HPDE6-E6E7 (cell line): ENCODE results near the gene KLHL3.

ENCODE experiments used
- DNase-seq: peaks from one replicate; pipeline ENCODE4 v3.0.0; 2011; ENCODE audit warnings: missing footprints; ENCODE audit errors: extremely low spot score

KLHL3 gene

DNA sequence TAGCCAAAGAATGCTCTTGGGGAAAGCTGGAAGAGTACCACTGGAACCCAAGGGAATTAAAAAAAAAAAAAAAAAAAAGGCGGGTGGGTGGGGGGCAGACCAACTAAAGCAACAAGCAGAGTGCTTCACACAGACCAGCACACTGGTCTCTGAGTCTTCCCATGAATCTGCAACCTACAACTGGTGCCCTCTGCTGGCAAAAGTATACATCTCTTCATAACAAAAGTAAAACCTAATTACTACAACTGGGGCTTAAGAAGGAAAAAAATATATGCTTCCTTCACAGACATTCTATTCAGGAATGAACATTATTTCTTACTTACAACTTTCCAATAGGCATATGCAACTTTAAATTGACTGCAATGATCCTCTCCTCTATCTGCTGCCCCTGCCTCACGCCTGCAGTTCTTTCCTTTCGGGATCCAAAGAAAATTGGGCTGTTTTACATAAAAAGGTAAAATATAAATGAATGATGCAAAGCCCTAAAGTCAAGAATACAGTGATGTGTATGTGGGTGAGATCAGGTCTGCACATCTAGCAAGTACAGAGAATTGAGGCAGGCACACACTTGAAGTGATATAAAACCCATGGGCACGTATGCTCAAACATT, 7.2 kb upstream of the KLHL3 start:
- DNase-seq, result no peak

DNA sequence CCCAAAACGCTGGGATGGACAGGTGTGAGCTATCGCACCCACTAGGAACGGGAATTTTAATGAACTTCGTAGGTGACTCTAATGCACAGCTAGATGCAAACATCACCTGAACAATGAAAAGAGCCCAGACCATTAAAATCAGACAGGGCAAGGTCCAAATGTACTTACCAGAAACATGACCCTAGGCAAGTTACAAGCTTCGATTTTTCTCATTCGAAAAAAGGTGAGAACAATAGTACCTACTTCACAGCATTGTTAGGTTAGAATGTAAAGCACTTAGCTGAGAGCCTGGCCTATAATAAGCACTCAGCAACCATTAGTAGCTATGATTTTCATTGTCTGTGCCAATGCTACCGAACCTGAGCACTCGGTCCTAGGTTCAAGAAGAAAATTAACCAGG, 5.8 kb upstream of the KLHL3 start:
- no peak for DNase-seq

- no peak for DNase-seq
Observed at GRCh38 chr5:137739737-137740136, 3.8 kb upstream of the KLHL3 start.

GRCh38 chr5:137738947-137739346, 3.1 kb upstream of the KLHL3 start:
- no peak for DNase-seq

- peak; percentile 59 for DNase-seq
Observed at GRCh38 chr5:137737349-137738131, 1.7 kb upstream of the KLHL3 start.

GRCh38 chr5:137736496-137736895, 607 bp upstream of the KLHL3 start:
- DNase-seq, result no peak

- DNase-seq, result no peak
Observed at GRCh38 chr5:137734962-137735554, 831 bp downstream of the KLHL3 start.

GRCh38 chr5:137734331-137734730, 1.6 kb downstream of the KLHL3 start:
- no peak for DNase-seq

DNA sequence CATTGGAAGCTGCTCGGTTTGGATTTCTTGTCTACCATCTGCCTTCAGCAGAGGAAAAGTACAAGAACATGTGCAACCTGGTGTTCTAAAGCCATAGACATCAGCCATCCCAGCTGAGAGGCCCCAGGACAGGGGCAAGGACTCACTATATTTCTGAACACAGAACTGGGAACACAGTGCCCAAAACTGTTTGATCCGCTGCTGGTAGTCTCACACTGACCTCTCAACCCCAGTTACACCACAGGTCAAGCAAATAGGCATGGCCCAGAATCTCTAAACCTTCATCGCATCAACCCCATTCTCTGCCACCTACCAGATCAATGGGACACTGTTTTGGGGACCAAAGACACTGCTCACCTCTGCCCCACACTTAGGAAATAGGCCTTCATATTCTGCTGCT, 2.0 kb downstream of the KLHL3 start:
- no peak for DNase-seq

DNA sequence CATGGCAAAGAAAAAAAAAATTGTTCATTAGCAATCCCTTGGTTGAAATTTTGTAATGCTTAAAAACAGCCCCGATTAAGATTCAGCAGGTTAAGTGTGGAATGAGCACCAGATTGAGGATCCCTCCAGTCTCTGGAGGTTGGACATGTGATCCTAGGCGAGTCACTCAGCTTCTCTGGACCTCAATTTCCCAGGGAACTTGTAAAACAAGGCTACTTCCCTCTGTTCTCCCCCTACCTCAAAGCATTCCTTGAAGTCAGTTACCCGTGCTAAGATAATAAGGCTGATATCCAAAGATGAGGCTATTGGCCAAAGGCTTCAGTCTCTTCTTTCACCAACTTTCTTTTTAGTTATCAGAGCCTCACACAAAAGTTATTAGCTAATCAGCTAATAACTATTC, 2.9 kb downstream of the KLHL3 start:
- DNase-seq, result no peak

DNA sequence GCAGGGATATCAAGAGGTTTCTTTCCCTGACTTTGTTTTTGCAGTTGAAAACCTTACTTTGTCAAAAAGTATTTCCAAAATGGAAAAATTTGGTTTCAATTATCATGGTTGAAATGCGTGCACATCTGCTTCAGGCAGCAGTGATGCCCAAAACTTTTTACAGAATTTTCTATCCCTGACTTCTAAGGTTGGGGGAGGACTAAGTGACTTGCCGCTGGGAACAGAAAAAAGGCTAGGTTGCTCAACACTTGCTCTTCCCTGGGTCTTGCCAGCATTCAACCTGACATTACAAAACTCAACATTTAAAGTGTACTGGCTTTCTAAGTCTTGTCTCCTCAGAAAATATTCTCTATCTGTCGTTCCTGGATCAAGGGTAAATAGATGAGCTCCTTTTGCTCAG, 4.7 kb downstream of the KLHL3 start:
- no peak for DNase-seq

DNA sequence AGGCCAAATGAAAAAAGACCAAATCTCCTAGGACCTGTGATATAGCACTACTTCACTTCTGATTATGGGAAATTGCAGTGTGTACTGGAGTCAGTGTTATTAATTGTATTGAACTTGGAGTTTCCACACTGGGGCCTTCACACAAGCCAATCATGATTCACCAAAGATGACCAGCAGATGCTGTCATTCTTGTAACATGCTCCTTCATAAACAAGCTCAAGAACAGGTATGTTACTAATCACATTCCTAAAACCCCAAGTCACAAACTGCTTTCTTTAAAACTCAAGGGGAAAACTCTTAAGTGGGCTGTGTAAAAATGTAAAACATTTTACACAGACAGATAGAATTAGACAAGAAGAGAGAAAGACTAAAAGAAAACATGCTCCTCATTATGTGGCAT, 5.6 kb downstream of the KLHL3 start:
- peak; percentile 69 for DNase-seq

GRCh38 chr5:137728048-137728447, 7.8 kb downstream of the KLHL3 start:
- no peak for DNase-seq

- DNase-seq, result no peak
Observed at GRCh38 chr5:137727623-137728022, 8.3 kb downstream of the KLHL3 start.

GRCh38 chr5:137724251-137724650, 11.6 kb downstream of the KLHL3 start:
- DNase-seq, result no peak

GRCh38 chr5:137718611-137719010, 17.3 kb downstream of the KLHL3 start:
- no peak for DNase-seq

DNA sequence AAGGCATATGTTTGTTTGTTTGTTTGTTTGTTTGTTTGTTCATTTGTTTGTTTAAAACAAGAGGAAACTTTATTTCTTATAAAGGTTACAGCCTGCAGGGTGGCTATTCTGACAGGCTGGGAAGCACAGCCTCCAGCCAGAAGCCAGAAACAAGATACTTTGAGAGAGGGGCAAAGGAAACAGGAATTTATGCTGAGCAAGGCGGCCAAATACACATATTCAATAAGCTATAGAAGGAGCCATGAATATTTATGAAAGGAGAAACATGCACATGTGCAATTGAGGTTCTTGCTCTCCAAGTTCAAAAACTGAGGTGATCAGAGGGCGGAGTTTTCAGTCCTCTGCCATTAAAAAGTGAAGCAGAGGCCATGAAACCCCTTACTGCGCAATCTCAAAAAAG, 19.6 kb downstream of the KLHL3 start:
- no peak for DNase-seq

GRCh38 chr5:137715456-137715855, 20.4 kb downstream of the KLHL3 start:
- no peak for DNase-seq

GRCh38 chr5:137714946-137715345, 20.9 kb downstream of the KLHL3 start:
- DNase-seq, result no peak

- no peak for DNase-seq
Observed at GRCh38 chr5:137714494-137714893, 21.4 kb downstream of the KLHL3 start.

GRCh38 chr5:137712139-137712667, 23.7 kb downstream of the KLHL3 start:
- DNase-seq, result no peak

DNA sequence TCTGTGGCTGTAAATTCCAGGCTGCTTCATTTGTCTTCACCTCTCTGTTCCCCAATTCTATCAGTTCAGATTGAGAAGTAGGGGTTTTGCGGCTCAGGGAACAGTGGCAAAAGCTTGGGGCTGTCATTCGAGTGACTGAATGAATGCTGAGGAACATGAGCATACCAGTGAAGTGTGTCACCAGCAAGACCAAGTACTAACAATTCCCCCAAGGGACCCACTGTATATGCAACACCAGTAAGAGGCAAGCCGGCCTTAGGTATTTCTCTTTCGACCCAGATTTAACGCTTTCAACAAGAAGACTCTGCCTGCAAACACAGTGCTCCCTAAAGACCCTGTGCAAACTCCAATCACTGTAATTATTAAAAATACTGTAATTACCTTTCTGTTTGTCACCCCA, 25.8 kb downstream of the KLHL3 start:
- no peak for DNase-seq
